GM04503 (cell line): Measurements from ENCODE around the gene LRRC3B.

Experiments
- DNase-seq: peaks from one replicate; pipeline ENCODE4 v3.0.0-alpha.2; 2012; ENCODE audit warnings: low read depth

LRRC3B gene

GRCh38 chr3:26631390-26631738 is 8.8 kb downstream of the LRRC3B start:
- DNase-seq, result no peak

GRCh38 chr3:26634601-26635000 is 12.0 kb downstream of the LRRC3B start:
- DNase-seq, result no peak

DNA sequence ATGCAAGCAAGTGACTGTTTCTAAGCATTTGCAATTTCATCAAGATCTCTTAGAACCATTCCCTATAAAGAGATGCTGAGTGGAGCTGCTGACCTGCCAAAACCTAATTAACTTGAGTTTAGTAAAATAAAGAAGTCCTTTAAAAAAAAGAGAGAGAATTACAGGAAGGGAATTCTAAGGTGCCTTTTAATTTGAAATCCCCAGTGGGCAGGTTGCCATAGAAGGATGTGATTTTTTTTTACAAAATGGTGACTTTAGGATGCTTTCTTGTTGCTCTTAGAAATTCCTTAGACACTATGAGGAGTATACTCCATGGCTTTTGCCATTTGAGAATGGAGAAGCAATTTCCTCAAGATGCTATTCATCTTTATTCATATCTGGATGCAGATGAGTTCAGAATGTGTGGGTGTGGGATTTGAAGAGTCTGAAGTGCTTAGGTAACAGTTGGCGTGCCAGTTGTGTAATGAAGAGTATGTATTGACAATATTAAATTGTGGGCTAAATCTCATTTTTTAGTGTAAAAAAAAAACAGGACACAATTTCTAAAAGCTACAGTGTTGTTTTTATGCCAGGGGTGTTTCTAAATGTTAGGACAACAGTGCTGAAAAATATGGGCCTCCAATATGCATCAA is 13.6 kb downstream of the LRRC3B start:
- DNase-seq, result no peak

DNA sequence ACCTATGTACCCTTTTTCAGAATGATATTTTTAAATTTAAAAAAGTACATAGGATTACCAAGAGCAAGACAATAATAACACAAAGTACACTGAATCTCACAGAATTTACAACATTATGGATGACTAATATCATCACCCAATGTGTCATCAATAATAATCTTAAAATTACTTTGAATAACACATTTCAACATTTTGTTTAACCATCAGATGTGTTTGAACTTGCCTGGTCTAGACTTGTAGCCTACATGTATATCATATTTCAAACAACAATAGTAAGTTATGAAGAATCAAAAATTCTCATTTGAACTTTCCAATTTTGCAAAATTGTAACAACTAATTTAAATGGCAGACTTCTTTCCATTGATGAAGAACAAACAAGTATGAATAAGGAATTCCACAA is 15.1 kb downstream of the LRRC3B start:
- no peak for DNase-seq

DNA sequence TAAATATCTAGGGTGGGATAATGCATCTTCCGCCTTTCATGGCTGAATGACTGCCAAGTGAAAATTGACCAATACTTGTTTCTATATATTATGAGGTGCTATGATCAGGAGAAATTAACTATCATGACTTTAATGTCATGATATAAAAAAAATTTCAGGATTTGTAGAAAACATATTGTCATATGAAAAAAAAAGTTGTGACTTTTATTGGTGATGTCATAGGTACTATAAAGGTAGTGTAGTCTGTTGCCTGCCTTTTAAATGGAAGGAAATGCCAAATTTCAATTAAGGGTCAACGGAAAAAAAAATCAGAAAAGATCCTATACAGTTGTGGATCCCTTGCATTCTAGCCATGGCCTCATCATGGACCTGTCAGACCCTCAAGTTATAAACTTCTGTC is 15.5 kb downstream of the LRRC3B start:
- DNase-seq, result no peak

- no peak for DNase-seq
These were observed 16.8 kb downstream of the LRRC3B start for GRCh38 chr3:26639339-26639738.

DNA sequence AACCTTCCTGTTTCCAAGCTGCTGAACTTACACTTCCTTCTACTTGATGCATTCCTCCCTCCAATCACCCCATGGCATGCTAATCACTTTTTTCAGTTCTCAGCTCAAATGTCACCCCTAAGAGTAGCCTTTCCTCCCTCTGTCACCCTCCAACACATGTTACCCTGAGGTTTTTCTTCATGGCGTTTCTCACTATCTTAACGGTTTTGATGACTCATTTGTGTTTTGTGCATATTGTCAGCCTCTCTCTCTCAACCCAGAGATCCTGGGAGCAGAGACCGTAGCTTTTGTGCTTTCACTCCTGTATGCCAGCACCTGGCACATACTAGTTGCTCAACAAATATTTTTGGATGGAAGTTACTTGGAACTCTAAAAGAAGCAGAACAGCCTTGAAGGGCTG is 24.5 kb downstream of the LRRC3B start:
- no peak for DNase-seq

DNA sequence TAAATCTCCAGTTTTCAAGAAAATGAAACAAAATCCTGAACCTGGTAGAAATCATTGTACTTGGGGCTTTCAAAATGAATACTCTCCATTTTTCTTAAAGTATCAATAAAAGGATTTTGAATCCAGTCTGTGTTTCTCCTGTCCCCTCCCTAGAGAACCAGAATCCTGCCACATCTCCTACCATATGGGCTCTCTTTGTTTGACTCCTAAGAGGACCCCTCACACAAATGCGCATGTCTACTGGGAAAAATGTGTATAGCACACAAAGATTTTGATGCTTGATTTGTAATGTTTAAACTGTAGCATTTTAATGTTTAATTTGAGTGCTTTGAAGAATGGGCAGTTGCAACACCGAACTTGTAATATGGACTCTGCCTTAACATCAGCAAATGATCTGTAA is 25.9 kb downstream of the LRRC3B start:
- DNase-seq, result no peak

GRCh38 chr3:26652164-26652563 is 29.6 kb downstream of the LRRC3B start:
- DNase-seq, result no peak

GRCh38 chr3:26653811-26654425 is 31.3 kb downstream of the LRRC3B start:
- DNase-seq, result no peak

DNA sequence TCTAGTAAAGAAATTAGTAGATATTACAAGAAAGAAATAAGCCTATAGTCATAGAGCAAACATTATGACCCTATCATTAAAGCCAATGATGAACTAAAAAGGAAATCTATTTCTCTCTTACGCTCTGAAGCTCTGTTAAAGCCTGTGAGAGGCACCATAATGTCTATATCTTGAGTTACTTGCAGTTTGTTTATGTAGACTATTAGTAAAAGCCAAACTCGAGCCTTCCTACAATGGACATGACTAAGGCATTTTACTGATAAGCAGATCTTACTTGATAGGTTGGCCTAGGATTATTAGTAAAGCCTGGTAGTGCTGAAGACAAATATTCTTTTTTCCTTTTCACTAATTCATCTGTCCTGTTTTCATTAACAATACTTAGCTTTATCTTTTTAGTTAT is 32.7 kb downstream of the LRRC3B start:
- DNase-seq, result no peak

DNA sequence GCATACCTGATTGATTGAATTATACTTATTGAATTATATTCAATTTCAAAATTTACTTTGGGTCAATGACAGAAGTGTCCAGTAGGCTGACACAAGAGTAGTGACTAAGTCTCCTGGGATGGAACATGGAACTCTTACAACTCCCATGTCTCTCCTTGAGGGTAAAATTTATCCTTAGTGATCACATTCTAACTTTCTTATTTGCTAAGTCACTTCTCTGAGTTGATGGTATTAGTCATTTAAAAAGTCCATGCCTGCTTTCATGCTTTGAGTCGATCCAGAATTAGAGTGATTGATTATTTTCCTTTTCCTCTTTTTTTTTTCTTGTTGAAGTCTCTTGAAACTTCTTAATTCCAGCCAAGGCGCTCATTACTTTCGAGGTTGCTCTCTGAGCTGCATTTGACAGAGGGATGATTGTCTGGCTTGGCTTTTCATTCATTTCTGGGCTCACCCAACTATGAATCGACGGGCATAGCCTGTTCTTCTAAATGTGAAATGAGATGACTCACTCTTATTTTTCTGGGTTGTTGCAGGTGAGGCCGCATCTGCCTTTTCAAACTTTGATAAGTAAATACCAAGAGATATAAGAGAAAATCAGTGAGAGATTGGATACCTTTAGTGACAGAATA is 34.9 kb downstream of the LRRC3B start:
- DNase-seq, result no peak

DNA sequence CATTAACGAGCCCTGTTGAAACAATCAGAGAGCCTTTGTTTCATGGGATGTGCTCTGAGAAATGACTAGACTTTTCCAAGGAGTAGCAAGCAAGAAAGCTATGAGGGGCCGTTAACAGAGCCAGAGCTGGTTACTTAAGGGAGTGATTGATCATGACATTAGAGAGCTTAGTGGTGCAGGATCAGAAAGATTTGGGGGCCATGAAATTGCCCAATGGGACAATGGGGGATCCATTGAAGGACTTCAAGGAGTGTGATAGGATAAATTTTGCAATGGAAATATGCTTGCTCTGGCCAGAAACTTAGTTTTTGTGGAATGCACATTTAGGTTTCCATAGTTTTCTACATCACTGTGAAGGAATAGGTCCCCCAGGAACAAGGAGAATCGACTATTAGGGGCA is 45.6 kb downstream of the LRRC3B start:
- no peak for DNase-seq

- DNase-seq, result no peak
These were observed 46.1 kb downstream of the LRRC3B start for GRCh38 chr3:26668696-26669095.

- no peak for DNase-seq
These were observed 52.8 kb downstream of the LRRC3B start for GRCh38 chr3:26675336-26675735.

DNA sequence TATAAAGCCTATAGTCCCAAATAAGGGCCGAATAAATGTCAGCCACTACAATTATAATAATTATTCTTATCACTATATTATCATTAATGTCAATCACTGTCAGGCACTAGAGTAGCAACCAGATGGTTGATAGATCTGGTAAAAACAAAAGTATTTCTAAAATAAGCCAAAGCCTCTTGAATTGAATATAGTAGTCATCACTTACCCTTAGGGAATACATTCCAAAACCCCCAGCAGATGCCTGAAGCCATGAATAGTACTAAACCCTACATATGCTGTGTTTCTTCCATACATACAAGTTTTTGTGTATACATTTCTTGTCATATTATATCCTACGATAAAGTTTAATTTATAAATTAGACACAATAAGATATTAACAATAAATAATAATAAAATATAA is 59.1 kb downstream of the LRRC3B start:
- no peak for DNase-seq

- no peak for DNase-seq
These were observed 59.8 kb downstream of the LRRC3B start for GRCh38 chr3:26682406-26682805.

GRCh38 chr3:26683902-26684301 is 61.3 kb downstream of the LRRC3B start:
- no peak for DNase-seq

DNA sequence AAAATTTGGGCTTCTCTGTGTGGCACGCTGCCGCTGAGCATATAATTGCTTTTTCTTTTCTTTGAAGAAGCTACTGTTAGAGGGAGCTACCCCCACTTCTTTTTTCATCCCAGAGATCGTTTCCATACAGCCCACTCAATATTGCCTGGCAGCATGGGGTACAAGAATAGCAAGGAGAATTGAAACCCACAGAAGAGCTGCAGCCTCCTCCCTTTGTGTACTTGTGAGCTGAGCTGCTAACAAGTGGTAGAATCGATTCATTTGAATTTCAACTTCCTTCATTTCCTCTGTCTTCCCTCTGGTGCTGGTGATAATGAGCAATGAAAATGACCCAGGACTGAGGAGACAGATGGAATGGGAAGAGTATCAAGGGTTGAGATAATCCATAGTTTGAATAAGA is 64.9 kb downstream of the LRRC3B start:
- no peak for DNase-seq

DNA sequence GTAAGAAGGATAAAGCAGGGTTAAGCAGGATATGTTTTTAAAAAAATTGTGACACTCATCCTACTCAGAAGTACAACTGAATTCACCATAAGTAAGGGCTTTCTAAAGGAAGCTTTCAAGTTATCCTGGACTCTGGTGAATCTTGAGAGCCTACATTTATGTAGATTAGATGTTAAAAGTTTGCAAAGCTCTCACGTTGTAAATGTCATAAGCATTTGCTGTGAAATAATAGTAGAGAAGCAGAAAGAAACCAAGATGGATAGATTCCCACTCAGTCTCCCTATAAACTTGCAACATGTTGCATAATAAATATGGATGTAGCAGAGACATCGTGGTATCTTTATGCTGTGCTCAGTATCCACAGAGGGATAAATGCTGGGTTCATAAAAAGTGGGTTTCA is 77.0 kb downstream of the LRRC3B start:
- no peak for DNase-seq

DNA sequence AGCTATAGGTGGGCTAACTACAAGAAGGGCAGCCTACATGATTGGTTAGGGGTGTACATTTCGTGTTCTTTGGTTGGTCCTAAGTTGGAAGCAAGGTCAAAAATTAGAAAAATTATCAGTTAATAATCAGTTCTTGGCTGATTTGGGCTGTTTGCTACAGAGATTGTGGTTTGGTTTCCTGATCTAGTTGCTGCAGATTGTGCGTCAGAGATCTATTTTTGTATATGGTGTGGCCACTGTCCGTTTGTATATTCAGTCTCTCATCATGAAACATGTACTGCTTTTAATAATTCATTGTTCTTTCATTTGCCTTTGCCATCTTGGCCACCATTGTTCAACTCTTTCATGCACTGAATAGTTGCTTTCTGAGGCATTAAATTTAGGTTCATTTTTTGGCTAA is 80.9 kb downstream of the LRRC3B start:
- no peak for DNase-seq

- DNase-seq, result no peak
These were observed 82.2 kb downstream of the LRRC3B start for GRCh38 chr3:26704736-26705135.

DNA sequence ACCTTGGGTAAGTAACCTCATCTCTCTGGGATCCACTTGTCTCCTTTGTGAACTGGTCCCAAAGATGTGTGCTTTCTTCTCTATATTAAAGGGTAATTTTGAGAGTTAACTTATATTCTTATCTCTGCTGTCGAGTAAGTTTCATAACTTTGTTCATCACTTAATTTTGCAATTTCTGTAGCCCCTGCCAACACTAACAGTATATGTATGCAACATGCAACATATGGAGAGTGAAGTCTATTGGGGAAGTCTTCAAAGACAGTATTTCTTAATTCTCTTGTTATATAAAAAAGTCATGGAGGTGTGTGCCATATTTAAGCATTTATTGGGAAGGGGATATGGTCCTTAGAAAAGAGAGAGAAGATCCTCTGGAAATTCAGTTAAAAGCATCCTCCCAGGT is 85.9 kb downstream of the LRRC3B start:
- no peak for DNase-seq
